Panc1 (cell line): ENCODE measurements around the gene TMEM43. TPM values are rescaled to one million over a fixed set of nuclear protein-coding genes. Genes with fewer than 3 reads are reported as not detected.

ENCODE experiments used
- ATAC-seq: fragments of 200-7000 bp; cut with Tn5 transposase; 2 replicates; pipeline ENCODE4 v1.9.1; 2020; ENCODE audit warnings: mild to moderate bottlenecking, moderate library complexity
- BruUV-seq: library from RNA; stranded (reverse); fragments of 400-500 nt; replicated peaks from 2 replicates; lab custom pipeline; 2021; lab: Mats Ljungman, UMichigan
- CTCF ChIA-PET: fragments of 300-600 bp; sonication (Branson Sonifier 250); formaldehyde crosslinking; loops from one replicate; lab custom pipeline; 2022; ENCODE audit warnings: antibody characterized with exemption; lab: Charles Lee
- POLR2A ChIA-PET: fragments of 300-600 bp; sonication (Branson Sonifier 250); formaldehyde crosslinking; loops from one replicate; lab custom pipeline; 2022; ENCODE audit warnings: antibody characterized with exemption; lab: Charles Lee
- DNase-seq: peaks from one replicate; pipeline ENCODE4 v3.0.0-alpha.2; 2010; ENCODE audit warnings: low read depth, low spot score
- H3K27ac ChIP-seq: 2 replicates; pipeline ENCODE4 v1.5.1; 2011; ENCODE audit warnings: mild to moderate bottlenecking, low read length, inconsistent platforms
- H3K27me3 ChIP-seq: fragments of 200-500 bp; sonication (Bioruptor generic); 2 replicates; pipeline ENCODE4 v1.6.0; 2014; ENCODE audit warnings: low read length, inconsistent platforms; ENCODE audit not compliant: control insufficient read depth, insufficient read depth
- H3K36me3 ChIP-seq: fragments of 200-500 bp; sonication (Bioruptor generic); 2 replicates; pipeline ENCODE4 v1.5.1; 2014; ENCODE audit warnings: inconsistent platforms, mild to moderate bottlenecking, low read length, moderate library complexity; ENCODE audit not compliant: control insufficient read depth, insufficient read depth
- H3K4me1 ChIP-seq: 2 replicates; pipeline ENCODE4 v1.5.1; 2011; ENCODE audit warnings: inconsistent platforms, mild to moderate bottlenecking, low read length, moderate library complexity; ENCODE audit not compliant: control insufficient read depth, insufficient read depth
- H3K4me3 ChIP-seq, 2 experiments: 2 replicates each; pipeline ENCODE4 v1.5.1; 2011 to 2012; ENCODE audit warnings: low read depth in 2 of 2, low read length in 2 of 2, mild to moderate bottlenecking in 2 of 2, inconsistent platforms in 1 of 2, moderate library complexity in 1 of 2
- H3K9me3 ChIP-seq: fragments of 200-500 bp; sonication (Bioruptor generic); 2 replicates; pipeline ENCODE4 v1.5.1; 2014; ENCODE audit warnings: low read depth, mild to moderate bottlenecking, inconsistent platforms, low read length, moderate library complexity; ENCODE audit not compliant: control insufficient read depth, insufficient read depth
- CTCF ChIP-seq: fragments of 450-650 bp; IDR thresholded peaks from 2 replicates; pipeline ENCODE4 v1.5.1; 2017; ENCODE audit warnings: mild to moderate bottlenecking
- POLR2AphosphoS5 ChIP-seq: IDR thresholded peaks from 2 replicates; pipeline ENCODE4 v1.6.1; 2012; ENCODE audit warnings: mild to moderate bottlenecking, low read depth, low read length, moderate library complexity
- REST ChIP-seq, 2 experiments: IDR thresholded peaks; 2 replicates each; pipeline ENCODE4 v1.6.1; 2011 to 2012; ENCODE audit warnings: low read depth in 2 of 2, control low read depth in 1 of 2, low read length in 1 of 2, mild to moderate bottlenecking in 1 of 2, moderate library complexity in 1 of 2; ENCODE audit not compliant: insufficient read depth in 1 of 2
- SIN3A ChIP-seq: IDR thresholded peaks from 2 replicates; pipeline ENCODE4 v1.6.1; 2012; ENCODE audit warnings: low read depth, mild to moderate bottlenecking, low read length, moderate library complexity, borderline replicate concordance; ENCODE audit not compliant: insufficient read depth
- TCF7L2 ChIP-seq: IDR thresholded peaks from 2 replicates; pipeline ENCODE4 v1.6.1; 2011; ENCODE audit warnings: mild to moderate bottlenecking, low read depth, low read length, inconsistent platforms
- in situ Hi-C: cut with HindIII; loops from 2 replicates; pipeline ENCODE4 v1.10.0; 2016; ENCODE audit warnings: low sequenced_read_pairs, low pct_unique_long_range_greater_than_20kb
- intact Hi-C: fragments of 100-400 bp; cut with micrococcal nuclease; formaldehyde crosslinking; loops from one replicate; pipeline ENCODE4 v1.10.0; 2022; ENCODE audit not compliant: unreplicated experiment
- total RNA-seq: library from RNA; stranded (reverse); gene quantifications from one replicate; pipeline ENCODE4 v1.2.1, GENCODE V29; 2021; ENCODE audit not compliant: unreplicated experiment

TMEM43 gene
- total RNA-seq, 1 experiment from 2014 or later: 51.2 TPM

- Histone ChIP-seq H3K9me3 (no peaks in the 10 kb centered on the region), H3K4me3 (no peak overlapping the region), H3K36me3 (no peaks in the 10 kb centered on the region; the same call in 1 of the 2 replicates), H3K27me3 (no peaks in the 10 kb centered on the region), H3K4me1 (no peaks in the 10 kb centered on the region), H3K27ac (no peak overlapping the region)
- in situ Hi-C loops (no loop called here), intact Hi-C loops (no loop called here)
- CTCF ChIA-PET: no interaction called here
- POLR2A ChIA-PET: no interaction called here
- no TSS peak for BruUV-seq
- TF ChIP-seq TCF7L2: no peak
- TF ChIP-seq REST (IDR thresholded peaks at IDR 0.05; ENCODE audit: insufficient read depth in 1 of 2, low read depth in 2 of 2, low read length in 1 of 2): no peak
- TF ChIP-seq CTCF: no peak
- no peak for TF ChIP-seq SIN3A
- TF ChIP-seq POLR2AphosphoS5: no peak
- DNase-seq (no peak), ATAC-seq (no peak)
These were observed 14.2 kb upstream of the TMEM43 start for GRCh38 chr3:14110699-14111098.

GRCh38 chr3:14113965-14114635 is 10.8 kb upstream of the TMEM43 start:
- ChIA-PET CTCF (no interaction called here), POLR2A (no interaction called here)
- no peak for ATAC-seq
- H3K36me3 ChIP-seq: no peaks in the 10 kb centered on the region; the same call in 1 of the 2 replicates
- H3K27ac ChIP-seq: no peak overlapping the region
- no peaks in the 10 kb centered on the region for H3K4me1 ChIP-seq
- no peaks in the 10 kb centered on the region for H3K27me3 ChIP-seq
- intact Hi-C loops: no loop called here
- in situ Hi-C loops: no loop called here
- no TSS peak for BruUV-seq
- TF ChIP-seq CTCF: 0 out of 2 replicates have a peak, but pooled peaks have one; percentile 18
- TF ChIP-seq TCF7L2: no peak
- no peaks in the 10 kb centered on the region for H3K9me3 ChIP-seq
- DNase-seq: no peak
- H3K4me3 ChIP-seq: no peak overlapping the region
